HUDEP-2 (cell line): ENCODE results near the gene WASL.

Source experiments
- DNase-seq, 76 experiments: peaks; one replicate each; lab custom pipeline; 2025; ENCODE audit not compliant: unreplicated experiment in 76 of 76; lab: John Stamatoyannopoulos, UW

The WASL gene

GRCh38 chr7:123663200-123663599 is 85.6 kb downstream of the WASL start:
- DNase-seq: no peak

GRCh38 chr7:123662755-123663154 is 86.0 kb downstream of the WASL start:
- DNase-seq: no peak

GRCh38 chr7:123662293-123662692 is 86.5 kb downstream of the WASL start:
- DNase-seq: no peak

- DNase-seq: no peak
Measured at GRCh38 chr7:123661765-123662164, 87.0 kb downstream of the WASL start.

- DNase-seq: no peak
Measured at GRCh38 chr7:123660514-123661354, 88.1 kb downstream of the WASL start.

- DNase-seq: no peak
Measured at GRCh38 chr7:123658023-123658422, 90.8 kb downstream of the WASL start.

GRCh38 chr7:123657304-123657685 is 91.5 kb downstream of the WASL start:
- DNase-seq: no peak

GRCh38 chr7:123656544-123657303 is 92.1 kb downstream of the WASL start:
- DNase-seq: no peak

- no peak for DNase-seq
Measured at GRCh38 chr7:123655614-123656013, 93.2 kb downstream of the WASL start, which contains the start of gene LMOD2. TSS of gene LMOD2 (plus strand) at chr7:123655866. CDS start at chr7:123655964, 98 bp downstream.

GRCh38 chr7:123653162-123653561 is 95.6 kb downstream of the WASL start:
- peak in 1 of 76 experiments; percentile 1 for DNase-seq

- no peak for DNase-seq
Measured at GRCh38 chr7:123652406-123652805, 96.4 kb downstream of the WASL start.

- DNase-seq: no peak
Measured at GRCh38 chr7:123650595-123650994, 98.2 kb downstream of the WASL start.

- no peak for DNase-seq
Measured at GRCh38 chr7:123649964-123650363, 98.8 kb downstream of the WASL start.

GRCh38 chr7:123647106-123647730 is 101.6 kb downstream of the WASL start:
- no peak for DNase-seq

GRCh38 chr7:123645516-123645915 is 103.3 kb downstream of the WASL start:
- DNase-seq: no peak

- peak in 1 of 76 experiments; percentile 11 for DNase-seq
Measured at GRCh38 chr7:123643495-123644441, 105.0 kb downstream of the WASL start.

- DNase-seq: no peak
Measured at GRCh38 chr7:123641901-123642300, 106.9 kb downstream of the WASL start.

- no peak for DNase-seq
Measured at GRCh38 chr7:123640583-123640982, 108.2 kb downstream of the WASL start.

GRCh38 chr7:123639631-123640030 is 109.2 kb downstream of the WASL start:
- DNase-seq: no peak

GRCh38 chr7:123637878-123638277 is 110.9 kb downstream of the WASL start:
- DNase-seq: no peak
